ENCODE data around the gene SYNE2.
"Not testable (repeated sequence)": the region's sequence is repeated elsewhere in the genome, so short reads cannot be mapped to it uniquely, and the experiment has no call there.

SYNE2 gene

GRCh38 chr14:64038841-64039542 lies 186.2 kb downstream of the SYNE2 start:
- no peaks in the 10 kb centered on the region for H3K9me2 ChIP-seq (replicated peaks; ENCODE audit: insufficient read depth, low read length)
- TF ChIP-seq CTCF (IDR thresholded peaks at IDR 0.05; ENCODE audit: insufficient read depth, low read length, poor library complexity, severe bottlenecking) = no peak
- no peak for TF ChIP-seq EZH2phosphoT487 (conservative IDR thresholded peaks at IDR 0.05; ENCODE audit: low read length)
- H3K9me3 ChIP-seq (ENCODE audit: insufficient read depth, low read length) = no peaks in the 10 kb centered on the region
- 0 out of 2 replicates have a peak, but pooled peaks cover 2% of the 10 kb centered on the region for H3K79me2 ChIP-seq (ENCODE audit: insufficient read depth, low read length)
- no peak overlapping the region for H3K4me2 ChIP-seq (ENCODE audit: low read depth, low read length, poor library complexity, severe bottlenecking)
- H3K27me3 ChIP-seq (ENCODE audit: low read length) = no peaks in the 10 kb centered on the region
- H3F3A ChIP-seq (ENCODE audit: insufficient read depth) = peaks cover 5% of the 10 kb centered on the region; the same call in 1 of the 2 replicates
- no peak overlapping the region for H3K27ac ChIP-seq (ENCODE audit: low read depth, low read length)
- 0 out of 2 replicates have a peak, but pooled peaks cover 2% of the 10 kb centered on the region for H4K20me1 ChIP-seq (ENCODE audit: low read depth, low read length)
- peaks cover 30% of the 10 kb centered on the region for H3K36me3 ChIP-seq (ENCODE audit: low read length)
- H3K4me3 ChIP-seq (ENCODE audit: insufficient read depth, low read length, poor library complexity, severe bottlenecking) = no peak overlapping the region
- no peak overlapping the region for H2AFZ ChIP-seq (ENCODE audit: low read depth, low read length, severe bottlenecking)
- H3K9ac ChIP-seq (ENCODE audit: low read length) = no peak overlapping the region

GRCh38 chr14:64040044-64040443 lies 187.2 kb downstream of the SYNE2 start:
- H4K20me1 ChIP-seq (ENCODE audit: low read depth, low read length) = no peaks in the 10 kb centered on the region
- H3K9ac ChIP-seq (ENCODE audit: low read length) = no peak overlapping the region
- no peaks in the 10 kb centered on the region for H3K9me2 ChIP-seq (replicated peaks; ENCODE audit: insufficient read depth, low read length)
- H3K27ac ChIP-seq (ENCODE audit: low read depth, low read length) = no peak overlapping the region
- no peak overlapping the region for H3K4me2 ChIP-seq (ENCODE audit: low read depth, low read length, poor library complexity, severe bottlenecking)
- peaks cover 20% of the 10 kb centered on the region for H3K36me3 ChIP-seq (ENCODE audit: low read length)
- H3K79me2 ChIP-seq (ENCODE audit: insufficient read depth, low read length) = no peaks in the 10 kb centered on the region
- H3K4me3 ChIP-seq (ENCODE audit: insufficient read depth, low read length, poor library complexity, severe bottlenecking) = no peak overlapping the region
- H3K9me3 ChIP-seq (ENCODE audit: insufficient read depth, low read length) = no peaks in the 10 kb centered on the region
- H2AFZ ChIP-seq (ENCODE audit: low read depth, low read length, severe bottlenecking) = no peak overlapping the region
- H3K27me3 ChIP-seq (ENCODE audit: low read length) = no peaks in the 10 kb centered on the region
- no peak for TF ChIP-seq EZH2phosphoT487 (conservative IDR thresholded peaks at IDR 0.05; ENCODE audit: low read length)
- no peak for TF ChIP-seq CTCF (IDR thresholded peaks at IDR 0.05; ENCODE audit: insufficient read depth, low read length, poor library complexity, severe bottlenecking)
- H3F3A ChIP-seq (ENCODE audit: insufficient read depth) = no peaks in the 10 kb centered on the region; the same call in 1 of the 2 replicates

- H3K4me2 ChIP-seq (ENCODE audit: low read depth, low read length, poor library complexity, severe bottlenecking); H3K27ac ChIP-seq (ENCODE audit: low read depth, low read length); H3K79me2 ChIP-seq (ENCODE audit: insufficient read depth, low read length); H3K9me3 ChIP-seq (ENCODE audit: insufficient read depth, low read length); H4K20me1 ChIP-seq (ENCODE audit: low read depth, low read length); H3K9ac ChIP-seq (ENCODE audit: low read length); H3K4me3 ChIP-seq (ENCODE audit: insufficient read depth, low read length, poor library complexity, severe bottlenecking); H3K9me2 ChIP-seq (replicated peaks; ENCODE audit: insufficient read depth, low read length); H3K27me3 ChIP-seq (ENCODE audit: low read length); H2AFZ ChIP-seq (ENCODE audit: low read depth, low read length, severe bottlenecking); H3F3A ChIP-seq (ENCODE audit: insufficient read depth): not testable (repeated sequence)
- H3K36me3 ChIP-seq (ENCODE audit: low read length) = peaks cover 13% of the 10 kb centered on the region; the same call in 1 of the 2 replicates
These were observed 190.5 kb downstream of the SYNE2 start for GRCh38 chr14:64043296-64043695.

- peaks cover 23% of the 10 kb centered on the region; the same call in 1 of the 2 replicates for H3K36me3 ChIP-seq (ENCODE audit: low read length)
These were observed 192.3 kb downstream of the SYNE2 start for GRCh38 chr14:64045091-64045490.

More at GRCh38 chr14:64045091-64045490, 192.3 kb downstream of the SYNE2 start:
- Histone ChIP-seq H3K9ac (ENCODE audit: low read length) (no peak overlapping the region), H4K20me1 (ENCODE audit: low read depth, low read length) (no peaks in the 10 kb centered on the region), H3K4me2 (ENCODE audit: low read depth, low read length, poor library complexity, severe bottlenecking) (no peak overlapping the region), H3K9me3 (ENCODE audit: insufficient read depth, low read length) (no peaks in the 10 kb centered on the region), H3F3A (ENCODE audit: insufficient read depth) (no peaks in the 10 kb centered on the region), H3K4me3 (ENCODE audit: insufficient read depth, low read length, poor library complexity, severe bottlenecking) (no peak overlapping the region), H2AFZ (ENCODE audit: low read depth, low read length, severe bottlenecking) (no peak overlapping the region), H3K27me3 (ENCODE audit: low read length) (no peaks in the 10 kb centered on the region), H3K79me2 (ENCODE audit: insufficient read depth, low read length) (no peaks in the 10 kb centered on the region; the same call in 1 of the 2 replicates), H3K9me2 (replicated peaks; ENCODE audit: insufficient read depth, low read length) (no peaks in the 10 kb centered on the region), H3K27ac (ENCODE audit: low read depth, low read length) (no peak overlapping the region)
- no peak for TF ChIP-seq EZH2phosphoT487 (conservative IDR thresholded peaks at IDR 0.05; ENCODE audit: low read length)

All from SU-DHL-6 (cell line).